Right cardiac atrium (tissue), 5 donors: Measurements from ENCODE around the gene ANKRD30BL. TPM values are rescaled to one million over a fixed set of nuclear protein-coding genes. Genes with fewer than 3 reads are reported as not detected.
A peak's percentile ranks its signal among the peaks of the same experiment; 100 is the strongest.
"Not testable (repeated sequence)": the region's sequence is repeated elsewhere in the genome, so short reads cannot be mapped to it uniquely, and the experiment has no call there.

Experiments
- ATAC-seq, 2 donors: fragments of 200-7000 bp; cut with Tn5 transposase; one replicate each; pipeline versions ENCODE4 v1.8.0 to v1.9.1; 2020; ENCODE audit warnings: moderate library complexity in 2 of 2, mild to moderate bottlenecking in 1 of 2
- DNase-seq, 3 donors: peaks; one replicate each; pipeline ENCODE4 v3.0.0-alpha.2; 2020
- H3K27ac ChIP-seq: one replicate; pipeline ENCODE4 v1.5.1; 2013; ENCODE audit warnings: mild to moderate bottlenecking, low read length, control low read depth, moderate library complexity
- H3K27me3 ChIP-seq: one replicate; pipeline ENCODE4 v1.6.1; 2013; ENCODE audit not compliant: control insufficient read depth, insufficient read depth
- H3K4me1 ChIP-seq: one replicate; pipeline ENCODE4 v1.6.1; 2013; ENCODE audit warnings: low read length; ENCODE audit not compliant: control insufficient read depth, insufficient read depth
- H3K4me3 ChIP-seq: one replicate; pipeline ENCODE4 v1.5.1; 2013; ENCODE audit warnings: low read length, control low read depth
- H3K9me3 ChIP-seq: one replicate; pipeline ENCODE4 v1.6.1; 2013; ENCODE audit warnings: low read length; ENCODE audit not compliant: control insufficient read depth
- WGBS: extraction: QIAGEN DNeasy Blood & Tissue Kit; methylation state at CpG from one replicate; pipeline ENCODE4 v1.1.7; 2013; 5-methylcytosine and 5-hydroxymethylcytosine counted together
- intact Hi-C, 4 donors: fragments of 100-400 bp; cut with DNase I; formaldehyde crosslinking; loops; one replicate each; pipeline versions ENCODE4 v1.11.0 to v1.14.0; 2022 to 2023
- long read RNA-seq, 4 donors: library from polyadenylated mRNA; unstranded; transcript quantifications; one replicate each; pipeline ENCODE4 v2.0.0, GENCODE V29; 2020 to 2021
- polyA plus RNA-seq: library from polyadenylated mRNA; stranded (reverse); fragments of 200-250 nt; gene quantifications from one replicate; pipeline ENCODE4 v1.2.3, GENCODE V29; 2013
- total RNA-seq, 4 donors: library from RNA; stranded (reverse); fragmentation: NEBNext Ultra II Directional; extraction: Animal tissue kit (Norgen Biotek cat#: 25700); gene quantifications; one replicate each; pipeline ENCODE4 v1.2.1, GENCODE V29; 2021
- donor health status: healthy with polysubstance abuse.
- donor health status: DM: no; HTN: yes; CAD: no.
- donor health status: DM: no; HTN: no; CAD: no.
- donor health status: DM: no; HTN: yes; CAD: no; lungs with severe emphysema.
- donor health status: DM: yes; HTN: yes; CAD: no.

ANKRD30BL gene, protein sequence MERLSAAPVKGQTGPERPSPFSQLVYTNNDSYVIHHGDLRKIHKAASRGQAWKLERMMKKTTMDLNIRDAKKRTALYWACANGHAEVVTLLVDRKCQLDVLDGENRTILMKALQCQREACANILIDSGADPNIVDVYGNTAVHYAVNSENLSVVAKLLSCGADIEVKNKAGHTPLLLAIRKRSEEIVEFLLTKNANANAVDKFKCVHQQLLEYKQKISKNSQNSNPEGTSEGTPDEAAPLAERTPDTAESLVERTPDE
- total RNA-seq (not detected), polyA plus RNA-seq (not detected)
- long read RNA-seq, donor 1 = 0 reads
- long read RNA-seq, donor 2 = 0 reads
- long read RNA-seq, donor 3 = 0 reads
- long read RNA-seq, donor 4 = 0 reads

DNA sequence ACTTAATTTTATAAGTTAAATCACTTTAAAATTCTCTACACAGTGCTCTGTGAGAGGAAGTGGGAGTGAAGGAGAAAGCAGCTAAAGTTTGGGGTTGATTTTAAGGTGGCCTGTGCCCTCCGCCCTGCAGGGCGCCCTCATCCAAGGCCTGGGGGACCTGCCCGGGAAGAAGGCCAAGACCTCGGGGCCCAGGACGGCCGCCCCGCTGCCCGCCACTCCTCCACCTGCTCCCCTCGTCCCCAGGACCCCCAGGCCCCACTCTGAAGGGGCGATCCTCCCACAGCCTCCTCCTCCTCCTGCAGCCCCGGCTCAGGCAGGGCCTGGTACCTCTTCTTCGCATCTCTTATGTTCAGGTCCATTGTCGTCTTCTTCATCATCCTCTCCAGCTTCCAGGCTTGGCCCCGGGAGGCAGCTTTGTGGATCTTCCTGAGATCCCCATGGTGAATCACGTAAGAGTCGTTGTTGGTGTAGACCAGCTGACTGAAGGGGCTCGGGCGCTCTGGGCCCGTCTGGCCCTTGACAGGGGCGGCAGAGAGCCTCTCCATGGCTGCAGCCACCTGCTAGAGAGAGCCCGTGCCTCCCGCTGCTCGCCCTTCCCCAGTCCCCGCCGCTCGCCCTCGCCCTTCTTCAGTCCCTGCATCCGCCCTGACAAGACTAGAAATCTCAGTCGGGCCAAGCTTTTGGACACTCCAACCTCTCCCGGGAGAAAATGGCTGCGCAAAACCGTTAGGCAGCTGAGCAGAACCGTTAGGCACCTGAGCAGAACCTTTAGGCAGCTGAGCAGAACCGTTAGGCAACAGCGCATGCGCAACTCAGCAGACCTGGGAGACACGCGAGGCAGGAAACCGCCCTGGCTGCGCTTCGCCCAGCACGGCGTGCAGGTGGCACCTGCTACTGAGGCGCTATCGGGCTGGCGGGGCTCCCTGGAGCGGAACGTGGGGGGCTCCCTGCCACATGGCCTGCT is at the start of gene ANKRD30BL:
Gene ANKRD30BL (minus strand): TSS at position 792 of the 964 bp plus-strand sequence. CDS start 247 bp downstream, at position 545.
- H3K4me1 ChIP-seq, H3K27me3 ChIP-seq, ATAC-seq, H3K27ac ChIP-seq, H3K9me3 ChIP-seq, H3K4me3 ChIP-seq, intact Hi-C loops: not testable (repeated sequence)
- WGBS = 88% methylated on average over 48 of the region's 48 CpGs
- peak in 1 of 3 donors; percentile 43 for DNase-seq

GRCh38 chr2:132202866-132203265 is 41.1 kb upstream of the ANKRD30BL start:
- H3K27ac ChIP-seq, H3K9me3 ChIP-seq, intact Hi-C loops, DNase-seq, H3K27me3 ChIP-seq, H3K4me1 ChIP-seq, H3K4me3 ChIP-seq, ATAC-seq: not testable (repeated sequence)
- WGBS = 73% methylated on average over 2 of the region's 2 CpGs

- intact Hi-C loops, H3K9me3 ChIP-seq, ATAC-seq, H3K27me3 ChIP-seq, DNase-seq, H3K4me3 ChIP-seq, H3K4me1 ChIP-seq, H3K27ac ChIP-seq: not testable (repeated sequence)
- 76% methylated on average over 5 of the region's 5 CpGs for WGBS
These were observed 31.1 kb upstream of the ANKRD30BL start for GRCh38 chr2:132192854-132193253.

DNA sequence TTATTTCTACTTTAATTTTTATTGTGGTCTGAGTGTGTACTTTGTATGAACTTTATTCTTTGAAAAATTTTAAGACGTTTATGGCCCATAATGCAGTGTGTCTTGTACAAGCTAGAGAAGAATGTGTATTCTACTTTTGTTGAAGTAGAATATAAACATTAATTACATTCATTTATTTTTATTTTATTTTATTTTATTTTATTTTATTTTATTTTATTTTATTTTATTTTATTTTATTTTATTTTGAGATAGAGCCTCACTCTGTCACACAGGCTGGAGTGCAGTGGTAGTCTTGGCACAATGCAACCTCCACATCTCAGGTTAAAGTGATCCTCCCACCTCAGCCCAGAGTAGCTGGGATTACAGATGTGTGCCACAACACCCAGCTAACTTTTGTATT is 5.3 kb upstream of the ANKRD30BL start:
- H3K27ac ChIP-seq, ATAC-seq, H3K4me3 ChIP-seq, intact Hi-C loops, DNase-seq, H3K9me3 ChIP-seq, H3K27me3 ChIP-seq, H3K4me1 ChIP-seq: not testable (repeated sequence)
- WGBS = 65% methylated on average over 1 of the region's 1 CpG

- WGBS = 89% methylated on average over 33 of the region's 33 CpGs
- DNase-seq, H3K27ac ChIP-seq, H3K9me3 ChIP-seq, H3K4me3 ChIP-seq, intact Hi-C loops, ATAC-seq, H3K4me1 ChIP-seq, H3K27me3 ChIP-seq: not testable (repeated sequence)
These were observed 441 bp upstream of the ANKRD30BL start for GRCh38 chr2:132162125-132162660.

DNA sequence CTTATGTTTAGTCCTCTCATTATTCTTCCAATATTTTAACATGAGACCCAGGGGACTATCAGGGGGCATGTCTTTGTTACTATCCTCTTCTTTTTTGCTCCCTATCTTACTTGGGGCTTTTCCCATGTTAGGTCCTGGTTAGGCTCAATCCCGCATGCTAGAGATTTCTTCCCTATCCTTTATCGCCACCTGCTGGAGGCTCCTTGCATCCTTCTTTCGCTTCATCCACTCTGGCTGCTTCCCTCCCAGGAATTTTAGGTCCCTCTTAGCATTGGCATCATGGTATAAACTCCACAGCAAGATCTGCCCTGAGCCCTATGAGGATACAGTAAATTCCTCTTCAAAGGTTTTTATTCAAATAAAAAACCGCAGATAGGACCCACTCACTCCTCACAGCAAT is 15.0 kb downstream of the ANKRD30BL start:
- not testable (repeated sequence) for H3K27me3 ChIP-seq, H3K4me3 ChIP-seq, H3K9me3 ChIP-seq, H3K27ac ChIP-seq, ATAC-seq, H3K4me1 ChIP-seq
- intact Hi-C loops = loop anchor here in 1 of 4 donors (10.0 kb wide), 2 partner anchors 732 to 992 kb away; no protein-coding TSS in a partner anchor
- 4% methylated on average over 4 of the region's 4 CpGs for WGBS
- DNase-seq = peak in 2 of 3 donors; percentile 22 to 51
